ENCODE data around the gene CTTNBP2NL. TPM values are rescaled to one million over a fixed set of nuclear protein-coding genes. Genes with fewer than 3 reads are reported as not detected.

Gene CTTNBP2NL
- total and polyA plus RNA-seq, 2 experiments from 2014 or later: 18.5 to 31.0 TPM

DNA sequence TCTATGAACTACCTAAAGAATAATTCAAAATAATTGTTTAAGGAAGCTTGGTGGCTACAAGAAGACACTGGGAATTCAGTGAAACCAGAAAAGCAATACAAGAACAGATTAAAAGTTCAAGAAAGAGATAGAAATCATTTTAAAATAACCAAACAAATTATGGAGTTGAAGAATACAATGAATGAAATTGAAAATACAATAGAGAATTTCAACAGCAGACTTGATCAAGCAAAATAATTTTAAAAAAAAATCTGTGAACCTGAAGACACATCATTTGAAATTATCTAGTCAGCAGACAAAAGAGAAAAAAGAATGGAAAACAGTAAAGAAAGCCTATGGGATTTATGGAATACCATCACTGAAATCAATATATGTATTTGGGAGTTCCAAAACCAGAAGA lies 81.5 kb downstream of the CTTNBP2NL start:
- Mint-ChIP-seq H3K36me3 (ENCODE audit: low read depth) (peaks cover 9% of the 10 kb centered on the region), H3K9me3 (peaks cover 32% of the 10 kb centered on the region), H3K4me1 (peaks cover 3% of the 10 kb centered on the region; the same call in 2 of the 3 replicates), H3K27me3 (ENCODE audit: insufficient read depth, low read depth, poor library complexity) (peaks cover 2% of the 10 kb centered on the region), H3K27ac (no peak overlapping the region), H3K4me3 (no peak overlapping the region)
- no peak overlapping the region for H3K27ac ChIP-seq (ENCODE audit: low read depth)
- no peaks in the 10 kb centered on the region for H3F3A ChIP-seq (replicated peaks; ENCODE audit: low read depth)
- H4K20me1 ChIP-seq (replicated peaks; ENCODE audit: insufficient read depth): no peaks in the 10 kb centered on the region
- peaks cover 9% of the 10 kb centered on the region; the same call in 1 of the 2 replicates for H3K9me2 ChIP-seq (ENCODE audit: insufficient read depth)
- DNase-seq (ENCODE audit: low spot score) (no peak), ATAC-seq (no peak)
- no peak for TF ChIP-seq CREB1 (CRISPR knock-in tag; IDR thresholded peaks at IDR 0.05; ENCODE audit: low read depth)
- TF ChIP-seq, protein P1, sequence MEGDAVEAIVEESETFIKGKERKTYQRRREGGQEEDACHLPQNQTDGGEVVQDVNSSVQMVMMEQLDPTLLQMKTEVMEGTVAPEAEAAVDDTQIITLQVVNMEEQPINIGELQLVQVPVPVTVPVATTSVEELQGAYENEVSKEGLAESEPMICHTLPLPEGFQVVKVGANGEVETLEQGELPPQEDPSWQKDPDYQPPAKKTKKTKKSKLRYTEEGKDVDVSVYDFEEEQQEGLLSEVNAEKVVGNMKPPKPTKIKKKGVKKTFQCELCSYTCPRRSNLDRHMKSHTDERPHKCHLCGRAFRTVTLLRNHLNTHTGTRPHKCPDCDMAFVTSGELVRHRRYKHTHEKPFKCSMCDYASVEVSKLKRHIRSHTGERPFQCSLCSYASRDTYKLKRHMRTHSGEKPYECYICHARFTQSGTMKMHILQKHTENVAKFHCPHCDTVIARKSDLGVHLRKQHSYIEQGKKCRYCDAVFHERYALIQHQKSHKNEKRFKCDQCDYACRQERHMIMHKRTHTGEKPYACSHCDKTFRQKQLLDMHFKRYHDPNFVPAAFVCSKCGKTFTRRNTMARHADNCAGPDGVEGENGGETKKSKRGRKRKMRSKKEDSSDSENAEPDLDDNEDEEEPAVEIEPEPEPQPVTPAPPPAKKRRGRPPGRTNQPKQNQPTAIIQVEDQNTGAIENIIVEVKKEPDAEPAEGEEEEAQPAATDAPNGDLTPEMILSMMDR (conservative IDR thresholded peaks at IDR 0.05; ENCODE audit: low read depth in 2 of 2): no peak
- no peak for TF ChIP-seq EZH2 (IDR thresholded peaks at IDR 0.05; ENCODE audit: low read depth, unreplicated experiment)
- TF ChIP-seq POLR2AphosphoS5 (IDR thresholded peaks at IDR 0.05; ENCODE audit: low read depth): no peak
- no peak for TF ChIP-seq EZH2phosphoT487 (IDR thresholded peaks at IDR 0.05; ENCODE audit: unreplicated experiment)
- no peak for TF ChIP-seq ZNF331 (CRISPR knock-in tag; IDR thresholded peaks at IDR 0.05; ENCODE audit: low read depth)
- TF ChIP-seq, protein P2, sequence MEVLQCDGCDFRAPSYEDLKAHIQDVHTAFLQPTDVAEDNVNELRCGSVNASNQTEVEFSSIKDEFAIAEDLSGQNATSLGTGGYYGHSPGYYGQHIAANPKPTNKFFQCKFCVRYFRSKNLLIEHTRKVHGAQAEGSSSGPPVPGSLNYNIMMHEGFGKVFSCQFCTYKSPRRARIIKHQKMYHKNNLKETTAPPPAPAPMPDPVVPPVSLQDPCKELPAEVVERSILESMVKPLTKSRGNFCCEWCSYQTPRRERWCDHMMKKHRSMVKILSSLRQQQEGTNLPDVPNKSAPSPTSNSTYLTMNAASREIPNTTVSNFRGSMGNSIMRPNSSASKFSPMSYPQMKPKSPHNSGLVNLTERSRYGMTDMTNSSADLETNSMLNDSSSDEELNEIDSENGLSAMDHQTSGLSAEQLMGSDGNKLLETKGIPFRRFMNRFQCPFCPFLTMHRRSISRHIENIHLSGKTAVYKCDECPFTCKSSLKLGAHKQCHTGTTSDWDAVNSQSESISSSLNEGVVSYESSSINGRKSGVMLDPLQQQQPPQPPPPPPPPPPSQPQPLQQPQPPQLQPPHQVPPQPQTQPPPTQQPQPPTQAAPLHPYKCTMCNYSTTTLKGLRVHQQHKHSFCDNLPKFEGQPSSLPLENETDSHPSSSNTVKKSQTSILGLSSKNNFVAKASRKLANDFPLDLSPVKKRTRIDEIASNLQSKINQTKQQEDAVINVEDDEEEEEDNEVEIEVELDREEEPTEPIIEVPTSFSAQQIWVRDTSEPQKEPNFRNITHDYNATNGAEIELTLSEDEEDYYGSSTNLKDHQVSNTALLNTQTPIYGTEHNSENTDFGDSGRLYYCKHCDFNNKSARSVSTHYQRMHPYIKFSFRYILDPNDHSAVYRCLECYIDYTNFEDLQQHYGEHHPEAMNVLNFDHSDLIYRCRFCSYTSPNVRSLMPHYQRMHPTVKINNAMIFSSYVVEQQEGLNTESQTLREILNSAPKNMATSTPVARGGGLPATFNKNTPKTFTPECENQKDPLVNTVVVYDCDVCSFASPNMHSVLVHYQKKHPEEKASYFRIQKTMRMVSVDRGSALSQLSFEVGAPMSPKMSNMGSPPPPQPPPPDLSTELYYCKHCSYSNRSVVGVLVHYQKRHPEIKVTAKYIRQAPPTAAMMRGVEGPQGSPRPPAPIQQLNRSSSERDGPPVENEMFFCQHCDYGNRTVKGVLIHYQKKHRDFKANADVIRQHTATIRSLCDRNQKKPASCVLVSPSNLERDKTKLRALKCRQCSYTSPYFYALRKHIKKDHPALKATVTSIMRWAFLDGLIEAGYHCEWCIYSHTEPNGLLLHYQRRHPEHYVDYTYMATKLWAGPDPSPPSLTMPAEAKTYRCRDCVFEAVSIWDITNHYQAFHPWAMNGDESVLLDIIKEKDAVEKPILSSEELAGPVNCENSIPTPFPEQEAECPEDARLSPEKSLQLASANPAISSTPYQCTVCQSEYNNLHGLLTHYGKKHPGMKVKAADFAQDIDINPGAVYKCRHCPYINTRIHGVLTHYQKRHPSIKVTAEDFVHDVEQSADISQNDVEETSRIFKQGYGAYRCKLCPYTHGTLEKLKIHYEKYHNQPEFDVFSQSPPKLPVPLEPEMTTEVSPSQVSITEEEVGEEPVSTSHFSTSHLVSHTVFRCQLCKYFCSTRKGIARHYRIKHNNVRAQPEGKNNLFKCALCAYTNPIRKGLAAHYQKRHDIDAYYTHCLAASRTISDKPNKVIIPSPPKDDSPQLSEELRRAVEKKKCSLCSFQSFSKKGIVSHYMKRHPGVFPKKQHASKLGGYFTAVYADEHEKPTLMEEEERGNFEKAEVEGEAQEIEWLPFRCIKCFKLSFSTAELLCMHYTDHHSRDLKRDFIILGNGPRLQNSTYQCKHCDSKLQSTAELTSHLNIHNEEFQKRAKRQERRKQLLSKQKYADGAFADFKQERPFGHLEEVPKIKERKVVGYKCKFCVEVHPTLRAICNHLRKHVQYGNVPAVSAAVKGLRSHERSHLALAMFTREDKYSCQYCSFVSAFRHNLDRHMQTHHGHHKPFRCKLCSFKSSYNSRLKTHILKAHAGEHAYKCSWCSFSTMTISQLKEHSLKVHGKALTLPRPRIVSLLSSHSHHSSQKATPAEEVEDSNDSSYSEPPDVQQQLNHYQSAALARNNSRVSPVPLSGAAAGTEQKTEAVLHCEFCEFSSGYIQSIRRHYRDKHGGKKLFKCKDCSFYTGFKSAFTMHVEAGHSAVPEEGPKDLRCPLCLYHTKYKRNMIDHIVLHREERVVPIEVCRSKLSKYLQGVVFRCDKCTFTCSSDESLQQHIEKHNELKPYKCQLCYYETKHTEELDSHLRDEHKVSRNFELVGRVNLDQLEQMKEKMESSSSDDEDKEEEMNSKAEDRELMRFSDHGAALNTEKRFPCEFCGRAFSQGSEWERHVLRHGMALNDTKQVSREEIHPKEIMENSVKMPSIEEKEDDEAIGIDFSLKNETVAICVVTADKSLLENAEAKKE (CRISPR knock-in tag; IDR thresholded peaks at IDR 0.05): no peak
- TF ChIP-seq NANOG (IDR thresholded peaks at IDR 0.05; ENCODE audit: borderline replicate concordance): no peak
- no peak for TF ChIP-seq JUNB (IDR thresholded peaks at IDR 0.05; ENCODE audit: unreplicated experiment)
- TF ChIP-seq, protein P3, sequence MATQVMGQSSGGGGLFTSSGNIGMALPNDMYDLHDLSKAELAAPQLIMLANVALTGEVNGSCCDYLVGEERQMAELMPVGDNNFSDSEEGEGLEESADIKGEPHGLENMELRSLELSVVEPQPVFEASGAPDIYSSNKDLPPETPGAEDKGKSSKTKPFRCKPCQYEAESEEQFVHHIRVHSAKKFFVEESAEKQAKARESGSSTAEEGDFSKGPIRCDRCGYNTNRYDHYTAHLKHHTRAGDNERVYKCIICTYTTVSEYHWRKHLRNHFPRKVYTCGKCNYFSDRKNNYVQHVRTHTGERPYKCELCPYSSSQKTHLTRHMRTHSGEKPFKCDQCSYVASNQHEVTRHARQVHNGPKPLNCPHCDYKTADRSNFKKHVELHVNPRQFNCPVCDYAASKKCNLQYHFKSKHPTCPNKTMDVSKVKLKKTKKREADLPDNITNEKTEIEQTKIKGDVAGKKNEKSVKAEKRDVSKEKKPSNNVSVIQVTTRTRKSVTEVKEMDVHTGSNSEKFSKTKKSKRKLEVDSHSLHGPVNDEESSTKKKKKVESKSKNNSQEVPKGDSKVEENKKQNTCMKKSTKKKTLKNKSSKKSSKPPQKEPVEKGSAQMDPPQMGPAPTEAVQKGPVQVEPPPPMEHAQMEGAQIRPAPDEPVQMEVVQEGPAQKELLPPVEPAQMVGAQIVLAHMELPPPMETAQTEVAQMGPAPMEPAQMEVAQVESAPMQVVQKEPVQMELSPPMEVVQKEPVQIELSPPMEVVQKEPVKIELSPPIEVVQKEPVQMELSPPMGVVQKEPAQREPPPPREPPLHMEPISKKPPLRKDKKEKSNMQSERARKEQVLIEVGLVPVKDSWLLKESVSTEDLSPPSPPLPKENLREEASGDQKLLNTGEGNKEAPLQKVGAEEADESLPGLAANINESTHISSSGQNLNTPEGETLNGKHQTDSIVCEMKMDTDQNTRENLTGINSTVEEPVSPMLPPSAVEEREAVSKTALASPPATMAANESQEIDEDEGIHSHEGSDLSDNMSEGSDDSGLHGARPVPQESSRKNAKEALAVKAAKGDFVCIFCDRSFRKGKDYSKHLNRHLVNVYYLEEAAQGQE (IDR thresholded peaks at IDR 0.05; ENCODE audit: unreplicated experiment): no peak
- TF ChIP-seq, protein P4, sequence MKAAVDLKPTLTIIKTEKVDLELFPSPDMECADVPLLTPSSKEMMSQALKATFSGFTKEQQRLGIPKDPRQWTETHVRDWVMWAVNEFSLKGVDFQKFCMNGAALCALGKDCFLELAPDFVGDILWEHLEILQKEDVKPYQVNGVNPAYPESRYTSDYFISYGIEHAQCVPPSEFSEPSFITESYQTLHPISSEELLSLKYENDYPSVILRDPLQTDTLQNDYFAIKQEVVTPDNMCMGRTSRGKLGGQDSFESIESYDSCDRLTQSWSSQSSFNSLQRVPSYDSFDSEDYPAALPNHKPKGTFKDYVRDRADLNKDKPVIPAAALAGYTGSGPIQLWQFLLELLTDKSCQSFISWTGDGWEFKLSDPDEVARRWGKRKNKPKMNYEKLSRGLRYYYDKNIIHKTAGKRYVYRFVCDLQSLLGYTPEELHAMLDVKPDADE (IDR thresholded peaks at IDR 0.05): no peak
- TF ChIP-seq STAT1 (IDR thresholded peaks at IDR 0.05; ENCODE audit: unreplicated experiment): no peak
- H3K4me3 ChIP-seq: no peak overlapping the region
- H3K27me3 ChIP-seq (ENCODE audit: insufficient read depth): no peaks in the 10 kb centered on the region
- no peaks in the 10 kb centered on the region for H3K79me2 ChIP-seq (replicated peaks; ENCODE audit: insufficient read depth)
- H3K4me2 ChIP-seq: no peak overlapping the region
- H3K4me1 ChIP-seq (ENCODE audit: insufficient read depth): no peaks in the 10 kb centered on the region
- H3K36me3 ChIP-seq (ENCODE audit: insufficient read depth): no peaks in the 10 kb centered on the region
- H2AFZ ChIP-seq: no peak overlapping the region
